ENCODE measurements around the gene RNF175. TPM values are rescaled to one million over a fixed set of nuclear protein-coding genes. Genes with fewer than 3 reads are reported as not detected.

Gene RNF175
- total and polyA plus RNA-seq, 3 experiments from 2014 or later = not detected

DNA sequence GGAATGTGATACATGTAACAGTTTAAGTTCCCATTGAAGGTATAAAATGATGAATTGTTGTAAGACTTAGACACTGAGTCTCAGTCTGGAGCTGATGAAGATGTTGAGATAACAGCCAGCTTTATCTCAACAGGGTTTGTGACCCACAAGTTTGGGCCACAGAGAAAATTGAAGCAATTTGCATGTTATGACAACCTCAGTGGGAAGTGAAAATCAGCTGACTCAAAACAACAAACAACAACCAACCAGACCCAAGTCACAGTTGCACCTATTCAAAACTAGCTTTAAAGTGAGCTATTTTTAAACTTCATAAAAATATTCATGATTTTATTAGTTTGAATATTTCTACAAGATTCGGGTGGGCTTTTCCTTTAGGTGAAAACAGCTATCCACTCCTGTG is 21.1 kb upstream of the RNF175 start:
- POLR2A ChIA-PET = no interaction called here
- no peak for DNase-seq
- Mint-ChIP-seq H3K4me1 (no peaks in the 10 kb centered on the region), H3K9me3 (peaks cover 0 to 6% (median 0%) of the 10 kb centered on the region in 5 donors), H3K27me3 (peaks cover 16 to 85% of the 10 kb centered on the region in 2 donors), H3K36me3 (no peaks in the 10 kb centered on the region), H3K27ac (no peak overlapping the region), H3K4me3 (no peak overlapping the region)
- Histone ChIP-seq H3K36me3 (ENCODE audit: insufficient read depth, low read length) (no peaks in the 10 kb centered on the region), H3K27ac (ENCODE audit: low read depth, low read length) (no peak overlapping the region), H3K4me1 (ENCODE audit: insufficient read depth, low read length) (no peaks in the 10 kb centered on the region), H3K9me3 (ENCODE audit: low read length) (no peaks in the 10 kb centered on the region), H3K27me3 (ENCODE audit: insufficient read depth, low read length, poor library complexity, severe bottlenecking) (peaks cover 4% of the 10 kb centered on the region), H3K4me3 (ENCODE audit: low read length) (no peak overlapping the region)
- CTCF ChIA-PET = no interaction called here

- H3K27ac ChIP-seq (ENCODE audit: low read depth, low read length) = no peak overlapping the region
- H3K9me3 ChIP-seq (ENCODE audit: low read length) = no peaks in the 10 kb centered on the region
- H3K27ac Mint-ChIP-seq = no peak overlapping the region
- H3K4me1 ChIP-seq (ENCODE audit: insufficient read depth, low read length) = no peaks in the 10 kb centered on the region
- no peaks in the 10 kb centered on the region for H3K4me1 Mint-ChIP-seq
- DNase-seq = no peak
- H3K36me3 Mint-ChIP-seq = no peaks in the 10 kb centered on the region
- peaks cover 11 to 83% of the 10 kb centered on the region in 2 donors for H3K27me3 Mint-ChIP-seq
- H3K4me3 ChIP-seq (ENCODE audit: low read length) = no peak overlapping the region
- H3K36me3 ChIP-seq (ENCODE audit: insufficient read depth, low read length) = no peaks in the 10 kb centered on the region
- no peak overlapping the region for H3K4me3 Mint-ChIP-seq
- ChIA-PET POLR2A (no interaction called here), CTCF (no interaction called here)
- peaks cover 0 to 6% (median 0%) of the 10 kb centered on the region in 5 donors for H3K9me3 Mint-ChIP-seq
- peaks cover 7% of the 10 kb centered on the region for H3K27me3 ChIP-seq (ENCODE audit: insufficient read depth, low read length, poor library complexity, severe bottlenecking)
Measured at GRCh38 chr4:153780221-153780620, 20.4 kb upstream of the RNF175 start.

- no peak overlapping the region for H3K4me3 ChIP-seq (ENCODE audit: low read length)
Measured at GRCh38 chr4:153778383-153778782, 18.6 kb upstream of the RNF175 start.

DNA sequence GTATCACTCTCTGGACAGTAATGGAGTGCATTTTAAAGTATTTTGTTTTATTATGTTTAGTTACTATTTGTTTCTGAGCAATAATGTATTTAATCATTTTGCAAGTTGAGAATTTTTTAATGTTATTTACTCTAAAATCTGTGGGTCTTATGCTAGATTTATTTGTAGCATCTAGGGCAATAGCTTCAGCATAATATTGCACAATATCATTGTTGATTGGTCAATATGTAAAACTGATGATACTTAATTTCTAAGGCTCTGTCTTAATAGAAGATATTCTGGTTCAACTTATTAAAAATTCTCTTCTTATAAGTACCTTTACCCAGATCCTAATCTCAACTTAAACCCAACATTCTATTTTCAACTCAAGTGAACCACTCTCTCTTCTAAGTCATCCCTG is 17.6 kb upstream of the RNF175 start:
- Mint-ChIP-seq H3K27me3 (peaks cover 4 to 80% of the 10 kb centered on the region in 2 donors), H3K4me3 (no peak overlapping the region), H3K36me3 (no peaks in the 10 kb centered on the region), H3K9me3 (peaks cover 0 to 6% (median 0%) of the 10 kb centered on the region in 5 donors), H3K27ac (no peak overlapping the region), H3K4me1 (no peaks in the 10 kb centered on the region)
- no peak for DNase-seq
- ChIA-PET CTCF (no interaction called here), POLR2A (no interaction called here)
- Histone ChIP-seq H3K27me3 (ENCODE audit: insufficient read depth, low read length, poor library complexity, severe bottlenecking) (peaks cover 7% of the 10 kb centered on the region), H3K4me3 (ENCODE audit: low read length) (no peak overlapping the region), H3K36me3 (ENCODE audit: insufficient read depth, low read length) (no peaks in the 10 kb centered on the region), H3K27ac (ENCODE audit: low read depth, low read length) (no peak overlapping the region), H3K9me3 (ENCODE audit: low read length) (no peaks in the 10 kb centered on the region), H3K4me1 (ENCODE audit: insufficient read depth, low read length) (no peaks in the 10 kb centered on the region)

More at GRCh38 chr4:153778383-153778782, 18.6 kb upstream of the RNF175 start:
- Histone ChIP-seq H3K36me3 (ENCODE audit: insufficient read depth, low read length) (no peaks in the 10 kb centered on the region), H3K27ac (ENCODE audit: low read depth, low read length) (no peak overlapping the region), H3K9me3 (ENCODE audit: low read length) (no peaks in the 10 kb centered on the region), H3K27me3 (ENCODE audit: insufficient read depth, low read length, poor library complexity, severe bottlenecking) (peaks cover 7% of the 10 kb centered on the region), H3K4me1 (ENCODE audit: insufficient read depth, low read length) (no peaks in the 10 kb centered on the region)
- Mint-ChIP-seq H3K27me3 (peaks cover 4 to 79% of the 10 kb centered on the region in 2 donors), H3K36me3 (no peaks in the 10 kb centered on the region), H3K27ac (no peak overlapping the region), H3K9me3 (peaks cover 0 to 6% (median 0%) of the 10 kb centered on the region in 5 donors), H3K4me1 (no peaks in the 10 kb centered on the region), H3K4me3 (no peak overlapping the region)
- ChIA-PET POLR2A (no interaction called here), CTCF (no interaction called here)
- DNase-seq = no peak

DNA sequence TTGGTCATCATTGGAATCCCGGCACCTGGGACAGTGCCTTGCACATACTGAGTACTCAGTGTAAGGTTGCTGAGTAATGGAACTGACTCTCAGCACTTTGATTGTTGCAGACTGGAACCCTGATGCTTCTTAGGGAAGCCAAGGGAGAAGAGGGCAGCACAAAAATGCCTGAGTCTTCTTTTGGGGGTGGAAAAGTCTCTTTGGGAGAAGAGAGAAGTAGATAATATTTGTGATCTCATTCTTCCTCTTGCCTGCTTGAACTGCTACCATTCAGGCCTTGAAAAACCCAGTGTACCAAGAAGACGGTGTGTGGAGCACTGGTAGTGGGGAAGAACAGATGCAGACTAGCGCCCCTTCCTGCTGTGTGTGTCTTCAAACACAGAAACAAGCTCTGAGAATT is 16.8 kb upstream of the RNF175 start:
- Mint-ChIP-seq H3K9me3 (peaks cover 0 to 8% (median 0%) of the 10 kb centered on the region in 5 donors), H3K27ac (no peak overlapping the region), H3K4me3 (no peak overlapping the region), H3K4me1 (no peaks in the 10 kb centered on the region), H3K36me3 (no peaks in the 10 kb centered on the region), H3K27me3 (peaks cover 7 to 73% of the 10 kb centered on the region in 2 donors)
- Histone ChIP-seq H3K27ac (ENCODE audit: low read depth, low read length) (no peak overlapping the region), H3K36me3 (ENCODE audit: insufficient read depth, low read length) (no peaks in the 10 kb centered on the region), H3K27me3 (ENCODE audit: insufficient read depth, low read length, poor library complexity, severe bottlenecking) (peaks cover 7% of the 10 kb centered on the region), H3K4me1 (ENCODE audit: insufficient read depth, low read length) (no peaks in the 10 kb centered on the region), H3K9me3 (ENCODE audit: low read length) (no peaks in the 10 kb centered on the region), H3K4me3 (ENCODE audit: low read length) (no peak overlapping the region)
- ChIA-PET POLR2A (no interaction called here), CTCF (no interaction called here)
- no peak for DNase-seq

GRCh38 chr4:153773236-153773690 is 13.4 kb upstream of the RNF175 start:
- H3K36me3 ChIP-seq (ENCODE audit: insufficient read depth, low read length) = no peaks in the 10 kb centered on the region
- DNase-seq = no peak
- CTCF ChIA-PET = no interaction called here
- Mint-ChIP-seq H3K27me3 (peaks cover 7 to 54% of the 10 kb centered on the region in 2 donors), H3K9me3 (peaks cover 0 to 6% (median 0%) of the 10 kb centered on the region in 5 donors), H3K4me3 (no peak overlapping the region), H3K27ac (no peak overlapping the region), H3K36me3 (no peaks in the 10 kb centered on the region), H3K4me1 (no peaks in the 10 kb centered on the region)
- H3K27me3 ChIP-seq (ENCODE audit: insufficient read depth, low read length, poor library complexity, severe bottlenecking) = peaks cover 4% of the 10 kb centered on the region
- no peak overlapping the region for H3K27ac ChIP-seq (ENCODE audit: low read depth, low read length)
- no peaks in the 10 kb centered on the region for H3K4me1 ChIP-seq (ENCODE audit: insufficient read depth, low read length)
- H3K4me3 ChIP-seq (ENCODE audit: low read length) = no peak overlapping the region
- no peaks in the 10 kb centered on the region for H3K9me3 ChIP-seq (ENCODE audit: low read length)
- POLR2A ChIA-PET = no interaction called here

GRCh38 chr4:153771046-153771445 is 11.2 kb upstream of the RNF175 start:
- Mint-ChIP-seq H3K36me3 (no peaks in the 10 kb centered on the region), H3K4me1 (no peaks in the 10 kb centered on the region), H3K27ac (no peak overlapping the region), H3K27me3 (peaks cover 7 to 34% of the 10 kb centered on the region in 2 donors), H3K9me3 (peaks cover 0 to 2% (median 0%) of the 10 kb centered on the region in 5 donors), H3K4me3 (no peak overlapping the region)
- no peaks in the 10 kb centered on the region for H3K9me3 ChIP-seq (ENCODE audit: low read length)
- POLR2A ChIA-PET = no interaction called here
- CTCF ChIA-PET = no interaction called here
- H3K27ac ChIP-seq (ENCODE audit: low read depth, low read length) = no peak overlapping the region
- DNase-seq = no peak
- H3K27me3 ChIP-seq (ENCODE audit: insufficient read depth, low read length, poor library complexity, severe bottlenecking) = peaks cover 4% of the 10 kb centered on the region
- no peak overlapping the region for H3K4me3 ChIP-seq (ENCODE audit: low read length)
- no peaks in the 10 kb centered on the region for H3K4me1 ChIP-seq (ENCODE audit: insufficient read depth, low read length)
- no peaks in the 10 kb centered on the region for H3K36me3 ChIP-seq (ENCODE audit: insufficient read depth, low read length)

GRCh38 chr4:153766758-153767157 is 6.9 kb upstream of the RNF175 start:
- Histone ChIP-seq H3K4me1 (ENCODE audit: insufficient read depth, low read length) (no peaks in the 10 kb centered on the region), H3K9me3 (ENCODE audit: low read length) (no peaks in the 10 kb centered on the region), H3K27ac (ENCODE audit: low read depth, low read length) (no peak overlapping the region), H3K36me3 (ENCODE audit: insufficient read depth, low read length) (no peaks in the 10 kb centered on the region), H3K27me3 (ENCODE audit: insufficient read depth, low read length, poor library complexity, severe bottlenecking) (no peaks in the 10 kb centered on the region), H3K4me3 (ENCODE audit: low read length) (no peak overlapping the region)
- ChIA-PET POLR2A (no interaction called here), CTCF (no interaction called here)
- H3K36me3 Mint-ChIP-seq = peaks cover 0 to 2% (median 2%) of the 10 kb centered on the region in 3 donors
- peaks cover 0 to 4% (median 4%) of the 10 kb centered on the region in 5 donors for H3K9me3 Mint-ChIP-seq
- no peak overlapping the region for H3K27ac Mint-ChIP-seq
- no peaks in the 10 kb centered on the region for H3K4me1 Mint-ChIP-seq
- H3K27me3 Mint-ChIP-seq = peaks cover 11 to 35% of the 10 kb centered on the region in 2 donors
- no peak for DNase-seq
- H3K4me3 Mint-ChIP-seq = no peak overlapping the region

- H3K36me3 Mint-ChIP-seq = peaks cover 0 to 3% (median 2%) of the 10 kb centered on the region in 3 donors
- H3K4me1 Mint-ChIP-seq = no peaks in the 10 kb centered on the region
- Histone ChIP-seq H3K36me3 (ENCODE audit: insufficient read depth, low read length) (no peaks in the 10 kb centered on the region), H3K27ac (ENCODE audit: low read depth, low read length) (no peak overlapping the region), H3K27me3 (ENCODE audit: insufficient read depth, low read length, poor library complexity, severe bottlenecking) (peaks cover under 1% of the 10 kb centered on the region), H3K4me3 (ENCODE audit: low read length) (no peak overlapping the region), H3K4me1 (ENCODE audit: insufficient read depth, low read length) (no peaks in the 10 kb centered on the region), H3K9me3 (ENCODE audit: low read length) (no peaks in the 10 kb centered on the region)
- H3K9me3 Mint-ChIP-seq = peaks cover 0 to 4% (median 2%) of the 10 kb centered on the region in 5 donors
- CTCF ChIA-PET = no interaction called here
- DNase-seq = no peak
- no peak overlapping the region for H3K27ac Mint-ChIP-seq
- no peak overlapping the region for H3K4me3 Mint-ChIP-seq
- H3K27me3 Mint-ChIP-seq = peaks cover 15 to 40% of the 10 kb centered on the region in 2 donors
- POLR2A ChIA-PET = no interaction called here
Measured at GRCh38 chr4:153765894-153766293, 6.1 kb upstream of the RNF175 start.
